T47D (cell line): Measurements from ENCODE around the gene UBC.
"Not testable (repeated sequence)": the region's sequence is repeated elsewhere in the genome, so short reads cannot be mapped to it uniquely, and the experiment has no call there.

Experiments
- DNase-seq, 2 experiments: peaks; one replicate each; pipeline versions ENCODE4 v3.0.0 to v3.0.0-alpha.2; 2011 to 2012; ENCODE audit warnings: low read depth in 1 of 2, low spot score in 1 of 2
- JUND ChIP-seq: IDR thresholded peaks from 2 replicates; pipeline ENCODE4 v1.6.1; 2012; ENCODE audit warnings: low read depth
- in situ Hi-C: cut with HindIII; loops from 2 replicates; pipeline ENCODE4 v1.10.0; 2016; ENCODE audit warnings: low sequenced_read_pairs, low pct_unique_long_range_greater_than_20kb

The UBC gene

DNA sequence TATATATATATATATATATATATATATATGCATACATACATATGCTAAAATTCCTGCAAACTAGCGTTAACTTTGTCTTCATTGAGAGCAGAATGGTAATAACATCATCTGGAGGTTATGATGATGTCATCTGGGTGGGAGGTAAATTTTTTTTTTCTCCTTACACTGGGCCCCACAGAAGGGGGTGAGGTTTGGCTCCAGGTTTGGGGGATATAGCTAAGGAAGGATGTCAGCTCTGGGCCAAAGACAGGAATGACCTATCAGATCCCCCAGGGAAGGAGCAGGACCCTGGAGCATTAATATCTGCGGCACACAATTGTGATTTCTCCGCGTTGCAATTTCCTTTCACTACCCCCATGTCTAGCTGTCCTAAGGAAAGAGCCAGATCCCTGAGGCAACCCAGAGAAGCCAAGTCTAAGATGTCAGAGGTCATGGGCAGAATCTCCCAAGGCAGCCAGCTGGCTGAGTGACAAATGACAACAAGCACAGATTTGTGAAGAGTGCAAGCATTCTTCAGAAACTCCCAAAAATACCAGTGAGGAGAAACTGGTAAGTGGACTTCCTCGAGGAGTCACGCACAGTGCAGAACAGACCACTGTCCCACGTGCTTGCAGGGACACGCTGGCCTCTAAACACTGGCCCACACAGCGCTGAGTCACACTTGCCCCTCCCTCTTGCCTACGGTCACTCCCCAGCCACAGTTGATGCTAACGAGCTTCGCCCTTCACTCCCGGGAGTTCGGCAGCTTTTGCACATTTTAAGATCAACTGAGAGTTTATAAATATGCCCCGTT is 9.9 kb downstream of the UBC start:
- in situ Hi-C loops: no loop called here
- TF ChIP-seq JUND: no peak; the same call in 1 of the 2 replicates
- peak; percentile 65 to 87 for DNase-seq

DNA sequence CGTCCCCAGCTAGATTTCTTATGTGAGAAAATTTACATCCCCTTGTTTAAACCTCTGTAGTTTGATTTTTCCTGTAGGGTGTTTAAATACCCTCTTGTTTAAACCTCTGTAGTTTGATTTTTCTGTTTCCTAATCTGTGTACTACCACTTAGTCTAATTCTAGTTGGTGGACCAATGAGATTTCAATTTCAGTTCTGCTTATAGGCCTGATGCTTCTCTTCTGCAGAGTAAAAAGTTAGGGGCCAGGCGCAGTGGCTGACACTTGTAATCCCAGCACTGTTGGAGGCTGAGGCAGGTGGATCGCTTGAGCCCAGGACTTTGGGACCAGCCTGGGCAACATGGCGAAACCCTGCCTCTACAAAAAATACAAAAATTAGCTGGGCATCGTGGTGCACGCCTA is 11.5 kb downstream of the UBC start:
- DNase-seq: no peak
- TF ChIP-seq JUND: no peak
- in situ Hi-C loops: no loop called here

DNA sequence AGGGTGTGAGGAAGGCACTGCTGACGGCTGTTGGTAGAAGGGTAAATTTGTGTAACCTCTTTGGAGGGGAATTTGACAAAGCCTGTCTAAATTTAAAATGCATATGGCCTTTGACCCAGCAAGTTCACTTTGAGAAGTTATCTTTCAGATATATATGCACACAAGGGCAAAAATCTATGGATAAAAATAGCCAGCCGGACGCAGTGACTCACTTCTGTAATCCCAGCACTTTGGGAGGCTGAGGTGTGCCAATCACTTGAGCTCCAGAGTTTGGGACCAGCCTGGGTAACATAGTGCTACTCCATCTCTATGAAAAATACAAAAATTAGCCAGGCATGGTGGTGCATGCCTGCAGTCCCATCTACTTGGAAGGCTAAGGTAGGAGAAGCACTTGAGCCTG is 13.4 kb downstream of the UBC start:
- DNase-seq: no peak
- TF ChIP-seq JUND: no peak
- in situ Hi-C loops: no loop called here

DNA sequence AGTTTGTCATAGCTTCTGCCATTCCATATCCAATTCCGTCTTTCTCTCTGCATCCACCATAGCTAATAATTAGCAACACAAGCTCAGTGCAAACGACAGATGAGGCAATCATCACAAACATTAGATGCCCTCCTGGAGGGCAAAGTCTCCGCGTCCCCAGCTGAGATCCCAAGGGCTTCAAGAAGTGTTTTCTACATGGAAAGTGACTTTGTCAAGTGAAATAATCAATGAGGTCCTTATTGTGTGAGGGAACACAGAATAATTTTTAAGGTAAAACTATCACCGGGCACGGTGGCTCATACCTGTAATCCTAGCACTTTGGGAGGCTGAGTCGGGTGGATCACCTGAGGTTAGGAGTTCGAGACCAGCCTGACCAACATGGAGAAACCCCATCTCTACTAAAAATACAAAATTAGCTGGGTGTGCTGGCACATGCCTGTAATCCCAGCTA is 14.1 kb downstream of the UBC start:
- DNase-seq, in situ Hi-C loops: not testable (repeated sequence)

DNA sequence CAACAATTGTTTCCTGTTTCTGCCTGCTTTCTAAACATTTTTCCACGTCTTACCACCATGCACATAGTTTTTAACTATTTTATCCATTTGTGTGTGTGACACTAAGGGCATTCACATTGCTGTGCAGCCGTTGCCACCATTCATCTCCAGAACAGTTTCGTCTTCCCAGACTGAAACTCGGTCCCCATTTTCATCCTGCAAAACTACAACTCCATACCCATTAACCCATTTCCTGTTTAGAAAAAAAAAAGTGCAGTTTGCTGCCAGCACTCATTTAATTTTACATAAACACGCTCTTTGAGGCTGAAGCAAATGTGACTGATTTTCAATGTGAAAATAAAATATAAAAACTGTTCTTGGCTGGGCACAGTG is 15.5 kb downstream of the UBC start:
- DNase-seq: no peak
- in situ Hi-C loops: no loop called here
- TF ChIP-seq JUND: no peak

DNA sequence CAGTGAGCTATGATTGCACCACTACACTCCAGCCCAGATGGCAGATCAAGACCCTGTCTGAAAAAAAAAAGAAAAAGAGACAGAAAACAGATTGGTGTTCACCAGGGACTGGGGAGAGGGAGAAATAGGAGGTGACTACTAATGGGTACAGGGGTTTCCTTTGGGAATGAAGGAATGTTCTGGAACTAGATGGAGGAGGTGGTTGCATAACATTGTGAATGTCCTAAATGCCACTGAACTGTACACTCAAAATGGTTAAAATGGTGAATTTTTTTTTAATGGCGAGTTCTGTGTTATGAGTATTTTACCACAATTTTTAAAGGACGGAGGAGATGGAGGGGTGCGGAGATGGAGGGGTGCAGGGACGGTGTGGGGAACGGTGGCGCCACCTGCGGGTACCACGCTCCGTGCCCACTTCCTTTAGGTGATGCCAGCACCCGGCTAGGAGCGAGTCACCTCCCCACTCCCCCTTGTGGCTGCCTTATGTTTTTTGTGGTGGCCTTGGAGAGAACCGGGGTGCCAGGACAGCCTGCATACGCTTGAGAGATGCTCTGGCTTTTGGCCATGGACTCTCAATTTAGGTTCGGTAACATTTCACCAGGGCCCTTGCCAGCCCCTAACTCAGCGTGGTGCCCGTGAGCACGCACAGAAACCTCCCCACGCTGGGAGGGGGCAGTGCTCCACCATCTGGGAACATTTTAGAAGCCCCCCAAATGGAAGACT is 16.1 kb downstream of the UBC start:
- in situ Hi-C loops: no loop called here
- TF ChIP-seq JUND: no peak
- DNase-seq: peak; percentile 62 to 88

- no peak for TF ChIP-seq JUND
- in situ Hi-C loops: no loop called here
- no peak for DNase-seq
Observed at GRCh38 chr12:124896461-124896860, 18.0 kb downstream of the UBC start.

DNA sequence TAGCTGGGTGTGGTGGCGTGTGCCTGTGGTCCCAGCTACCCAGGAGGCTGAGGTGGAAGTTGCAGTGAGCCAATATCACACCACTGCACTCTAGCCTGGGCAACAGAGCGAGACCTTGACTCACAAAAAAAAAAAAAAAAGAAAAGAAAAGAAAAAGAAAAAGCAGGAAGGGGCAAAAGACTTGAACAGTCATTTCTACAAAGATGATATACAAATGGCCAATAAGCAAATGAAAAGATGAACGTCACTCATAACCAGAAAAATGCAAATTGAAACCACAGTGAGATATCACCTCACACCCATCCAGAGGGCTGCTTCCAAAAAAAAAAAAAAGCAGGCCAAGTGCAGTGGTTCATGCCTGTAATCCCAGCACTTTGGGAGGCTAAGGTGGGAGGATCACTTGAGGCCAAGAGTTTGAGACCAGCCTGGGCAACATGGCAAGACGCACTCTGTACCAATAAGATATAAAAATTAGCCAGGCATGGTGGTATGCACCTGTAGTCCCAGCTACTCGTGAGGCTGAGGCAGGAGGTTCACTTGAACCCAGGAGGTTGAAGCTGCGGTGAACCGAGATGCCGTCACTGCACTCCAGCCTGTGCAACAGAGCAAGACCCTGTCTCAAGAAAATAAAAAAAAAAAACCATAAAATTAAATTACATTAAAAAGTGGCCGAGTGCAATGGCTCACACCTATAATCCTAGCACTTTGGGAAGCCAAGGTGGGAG is 20.5 kb downstream of the UBC start:
- no peak for DNase-seq
- in situ Hi-C loops: no loop called here
- no peak for TF ChIP-seq JUND

GRCh38 chr12:124888260-124888659 is 26.2 kb downstream of the UBC start:
- in situ Hi-C loops: no loop called here

GRCh38 chr12:124887766-124888165 is 26.7 kb downstream of the UBC start:
- in situ Hi-C loops, DNase-seq: not testable (repeated sequence)

More at GRCh38 chr12:124888260-124888659, 26.2 kb downstream of the UBC start:
- TF ChIP-seq JUND: no peak
- DNase-seq: no peak

GRCh38 chr12:124884587-124885438 is 29.6 kb downstream of the UBC start:
- no peak for DNase-seq
- TF ChIP-seq JUND: no peak
- in situ Hi-C loops: no loop called here

- peak in 1 of 2 experiments; percentile 80 for DNase-seq
- in situ Hi-C loops: no loop called here
- no peak for TF ChIP-seq JUND
Observed at GRCh38 chr12:124883263-124884130, 31.0 kb downstream of the UBC start.
